Measurements from ENCODE around the gene PDGFRB. TPM values are rescaled to one million over a fixed set of nuclear protein-coding genes. Genes with fewer than 3 reads are reported as not detected.

PDGFRB gene
- total RNA-seq, 1 donor from 2014 or later: 89.3 TPM

DNA sequence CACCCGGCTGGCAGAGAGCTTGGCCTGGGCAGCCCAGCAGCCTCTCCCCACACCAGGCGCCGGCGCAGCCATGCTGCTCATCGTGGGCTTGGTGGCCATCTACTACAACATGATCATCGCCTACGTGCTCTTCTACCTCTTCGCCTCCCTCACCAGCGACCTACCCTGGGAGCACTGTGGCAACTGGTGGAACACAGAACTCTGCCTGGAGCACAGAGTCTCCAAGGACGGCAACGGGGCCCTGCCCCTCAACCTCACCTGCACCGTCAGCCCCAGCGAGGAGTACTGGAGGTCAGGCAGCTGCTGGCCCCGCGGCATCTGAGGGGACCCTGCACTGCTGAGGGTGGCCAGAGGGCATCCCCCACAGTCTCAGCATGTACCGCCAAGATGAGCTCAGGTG lies 41.3 kb upstream of the PDGFRB start:
- H3K4me1 ChIP-seq: no peaks in the 10 kb centered on the region
- H3K4me3 ChIP-seq: no peak overlapping the region
- H3K27me3 ChIP-seq (ENCODE audit: low read depth): peaks cover 8% of the 10 kb centered on the region
- no peak overlapping the region for H3K27ac ChIP-seq
- ATAC-seq (no peak), DNase-seq (no peak)
- no peaks in the 10 kb centered on the region for H3K9me3 ChIP-seq
- TF ChIP-seq, protein P1, sequence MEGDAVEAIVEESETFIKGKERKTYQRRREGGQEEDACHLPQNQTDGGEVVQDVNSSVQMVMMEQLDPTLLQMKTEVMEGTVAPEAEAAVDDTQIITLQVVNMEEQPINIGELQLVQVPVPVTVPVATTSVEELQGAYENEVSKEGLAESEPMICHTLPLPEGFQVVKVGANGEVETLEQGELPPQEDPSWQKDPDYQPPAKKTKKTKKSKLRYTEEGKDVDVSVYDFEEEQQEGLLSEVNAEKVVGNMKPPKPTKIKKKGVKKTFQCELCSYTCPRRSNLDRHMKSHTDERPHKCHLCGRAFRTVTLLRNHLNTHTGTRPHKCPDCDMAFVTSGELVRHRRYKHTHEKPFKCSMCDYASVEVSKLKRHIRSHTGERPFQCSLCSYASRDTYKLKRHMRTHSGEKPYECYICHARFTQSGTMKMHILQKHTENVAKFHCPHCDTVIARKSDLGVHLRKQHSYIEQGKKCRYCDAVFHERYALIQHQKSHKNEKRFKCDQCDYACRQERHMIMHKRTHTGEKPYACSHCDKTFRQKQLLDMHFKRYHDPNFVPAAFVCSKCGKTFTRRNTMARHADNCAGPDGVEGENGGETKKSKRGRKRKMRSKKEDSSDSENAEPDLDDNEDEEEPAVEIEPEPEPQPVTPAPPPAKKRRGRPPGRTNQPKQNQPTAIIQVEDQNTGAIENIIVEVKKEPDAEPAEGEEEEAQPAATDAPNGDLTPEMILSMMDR (IDR thresholded peaks at IDR 0.05): no peak
- H3K36me3 ChIP-seq: no peaks in the 10 kb centered on the region
- intact Hi-C loops (cut with DNase I): no loop called here

DNA sequence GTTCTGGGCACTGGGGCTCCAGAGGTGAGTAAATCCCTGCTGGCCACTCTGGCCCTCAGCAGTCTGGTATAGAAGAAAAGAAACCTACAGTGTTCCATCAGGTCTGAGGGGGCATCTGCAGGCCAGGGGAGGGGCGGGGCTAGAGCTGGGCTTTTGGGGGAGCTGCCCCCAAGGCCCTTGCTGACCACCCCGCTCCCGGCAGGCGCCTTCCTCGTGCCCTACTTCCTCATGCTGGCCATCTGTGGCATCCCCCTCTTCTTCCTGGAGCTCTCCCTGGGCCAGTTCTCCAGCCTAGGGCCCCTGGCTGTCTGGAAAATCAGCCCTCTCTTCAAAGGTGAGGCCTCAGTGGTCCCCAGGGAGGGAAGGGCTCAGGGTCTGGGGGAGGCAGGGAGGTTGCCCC lies 40.9 kb upstream of the PDGFRB start:
- Histone ChIP-seq H3K27me3 (ENCODE audit: low read depth) (peaks cover 11% of the 10 kb centered on the region), H3K4me3 (no peak overlapping the region), H3K4me1 (no peaks in the 10 kb centered on the region), H3K9me3 (no peaks in the 10 kb centered on the region), H3K36me3 (no peaks in the 10 kb centered on the region), H3K27ac (no peak overlapping the region)
- TF ChIP-seq, protein P1 (IDR thresholded peaks at IDR 0.05): no peak
- intact Hi-C loops (cut with DNase I): no loop called here
- DNase-seq (no peak), ATAC-seq (no peak)

DNA sequence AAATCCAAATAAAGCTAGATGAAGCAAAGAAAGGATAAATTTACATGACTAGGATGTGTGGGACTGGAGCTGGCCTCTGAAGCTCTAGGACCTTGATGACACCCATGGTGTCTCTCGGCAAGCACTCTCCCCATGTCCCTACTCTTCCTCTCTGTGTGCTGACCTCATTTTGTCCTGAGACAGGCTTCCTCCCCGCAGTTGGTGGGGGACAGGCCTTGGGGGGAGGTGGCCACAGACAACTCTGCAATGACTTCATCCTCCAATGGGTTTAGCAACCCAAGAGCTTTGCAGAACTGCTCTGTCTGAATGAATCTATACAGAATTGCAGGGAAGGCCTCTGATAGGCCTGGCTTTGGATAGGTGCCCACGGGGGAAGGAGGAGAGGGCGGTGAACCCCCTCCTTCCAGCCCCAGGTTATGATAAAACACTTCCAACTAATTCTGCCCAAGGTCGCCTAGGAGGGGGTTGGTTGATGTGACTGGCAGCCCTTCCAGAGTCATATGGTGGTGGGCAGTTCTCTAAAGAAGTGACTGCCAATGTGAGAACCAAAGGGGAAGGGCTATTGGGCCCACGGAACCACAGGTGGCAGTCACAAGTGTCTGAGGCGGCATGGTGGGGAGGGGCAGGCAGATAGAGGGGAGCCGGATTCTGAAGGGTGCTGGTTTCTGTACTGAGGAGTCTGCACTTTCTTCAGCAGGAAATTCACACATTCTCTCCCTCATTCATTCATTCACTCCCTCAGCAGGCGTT lies 40.3 kb upstream of the PDGFRB start:
- intact Hi-C loops (cut with DNase I): no loop called here
- H3K27ac ChIP-seq: no peak overlapping the region
- H3K4me1 ChIP-seq: no peaks in the 10 kb centered on the region
- peaks cover 13% of the 10 kb centered on the region for H3K27me3 ChIP-seq (ENCODE audit: low read depth)
- DNase-seq (no peak), ATAC-seq (no peak)
- TF ChIP-seq, protein P1 (IDR thresholded peaks at IDR 0.05): no peak
- no peaks in the 10 kb centered on the region for H3K36me3 ChIP-seq
- H3K9me3 ChIP-seq: no peaks in the 10 kb centered on the region
- H3K4me3 ChIP-seq: no peak overlapping the region

DNA sequence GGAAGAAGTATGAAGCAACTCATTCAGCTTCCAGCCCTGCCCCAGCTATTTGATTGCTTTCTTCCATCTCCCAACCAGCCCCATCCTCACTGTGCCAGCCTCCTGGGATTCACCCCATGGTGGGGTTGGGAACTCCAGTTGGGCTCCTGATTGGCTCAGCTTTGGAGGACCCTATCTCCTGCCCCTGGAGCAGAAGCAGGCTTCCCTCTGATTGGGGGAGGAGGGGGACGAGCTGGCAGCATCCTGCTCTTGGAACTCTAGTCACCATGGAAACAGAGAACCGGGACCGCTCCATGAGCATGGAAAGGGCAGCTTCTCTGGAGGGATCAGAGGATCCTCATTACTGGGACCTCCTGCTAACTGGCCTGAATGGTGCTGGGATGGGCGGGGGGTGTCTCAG lies 36.8 kb upstream of the PDGFRB start:
- TF ChIP-seq, protein P1 (IDR thresholded peaks at IDR 0.05): no peak
- intact Hi-C loops (cut with DNase I): no loop called here
- Histone ChIP-seq H3K9me3 (no peaks in the 10 kb centered on the region), H3K27me3 (ENCODE audit: low read depth) (peaks cover 37% of the 10 kb centered on the region), H3K4me3 (no peak overlapping the region), H3K27ac (no peak overlapping the region), H3K4me1 (no peaks in the 10 kb centered on the region), H3K36me3 (no peaks in the 10 kb centered on the region)
- ATAC-seq (no peak), DNase-seq (no peak)

DNA sequence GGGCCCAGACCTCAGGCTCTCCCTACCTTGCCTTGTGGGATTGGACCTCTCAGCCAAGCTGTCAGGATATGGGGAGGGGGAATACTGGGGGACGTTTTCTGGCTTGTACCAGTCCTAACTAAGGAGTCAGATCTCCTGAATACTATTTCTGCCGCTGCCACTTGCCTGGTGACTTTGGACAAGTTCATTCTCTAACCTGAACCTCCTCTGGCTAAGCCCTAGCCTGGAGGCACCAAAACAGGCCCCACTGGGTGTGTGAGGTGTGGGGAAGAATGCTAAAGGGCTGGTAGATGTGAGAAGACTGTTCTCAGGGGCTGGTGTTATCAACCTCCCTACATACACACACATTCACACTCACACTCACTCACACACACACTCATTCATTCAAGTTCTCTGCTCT lies 35.3 kb upstream of the PDGFRB start:
- Histone ChIP-seq H3K9me3 (no peaks in the 10 kb centered on the region), H3K4me3 (no peak overlapping the region), H3K4me1 (no peaks in the 10 kb centered on the region), H3K27ac (no peak overlapping the region), H3K27me3 (ENCODE audit: low read depth) (peaks cover 37% of the 10 kb centered on the region), H3K36me3 (no peaks in the 10 kb centered on the region)
- DNase-seq (no peak), ATAC-seq (no peak)
- TF ChIP-seq, protein P1 (IDR thresholded peaks at IDR 0.05): no peak
- intact Hi-C loops (cut with DNase I): no loop called here
